Effector memory CD8-positive, alpha-beta T cell (primary cell): ENCODE data around the gene KRT32.

Experiments
- ATAC-seq: fragments of 150-1000 bp; cut with Tn5 transposase; replicated peaks from 2 replicates; pipeline ENCODE4 v1.10.0; 2021; ENCODE audit warnings: mild to moderate bottlenecking, moderate library complexity
- DNase-seq, 3 experiments: peaks; one replicate each; pipeline ENCODE4 v3.0.0; 2021
- H3K27ac Mint-ChIP-seq, 2 donors: one replicate each; pipeline ENCODE4 v1.8.0; 2022; ENCODE audit warnings: mild to moderate bottlenecking in 2 of 2, mixed read lengths in 2 of 2, moderate library complexity in 2 of 2
- H3K27me3 Mint-ChIP-seq, 2 donors: one replicate each; pipeline ENCODE4 v1.8.0; 2022; ENCODE audit warnings: mixed read lengths in 2 of 2
- H3K36me3 Mint-ChIP-seq: one replicate; pipeline ENCODE4 v1.8.0; 2022; ENCODE audit warnings: mild to moderate bottlenecking, moderate library complexity, mixed read lengths; ENCODE audit not compliant: insufficient read depth
- H3K4me1 Mint-ChIP-seq, 2 donors: one replicate each; pipeline ENCODE4 v1.8.0; 2022; ENCODE audit warnings: low read depth in 2 of 2, mixed read lengths in 2 of 2
- H3K4me3 Mint-ChIP-seq, 2 donors: one replicate each; pipeline ENCODE4 v1.8.0; 2022; ENCODE audit warnings: mild to moderate bottlenecking in 2 of 2, mixed read lengths in 2 of 2, moderate library complexity in 2 of 2
- H3K9me3 Mint-ChIP-seq, 2 donors: one replicate each; pipeline ENCODE4 v1.8.0; 2022; ENCODE audit warnings: mixed read lengths in 2 of 2

The KRT32 gene

GRCh38 chr17:41468346-41468745 is 1.2 kb upstream of the KRT32 start:
- H3K27me3 Mint-ChIP-seq, result peaks cover 34 to 36% of the 10 kb centered on the region in 2 donors
- no peaks in the 10 kb centered on the region for H3K36me3 Mint-ChIP-seq

GRCh38 chr17:41467561-41467960 is 375 bp upstream of the KRT32 start:
- Mint-ChIP-seq H3K27ac (no peak overlapping the region), H3K4me1 (no peaks in the 10 kb centered on the region)

More at GRCh38 chr17:41468346-41468745, 1.2 kb upstream of the KRT32 start:
- no peaks in the 10 kb centered on the region for H3K4me1 Mint-ChIP-seq
- DNase-seq (no peak), ATAC-seq (no peak)
- no peaks in the 10 kb centered on the region for H3K9me3 Mint-ChIP-seq
- no peak overlapping the region for H3K4me3 Mint-ChIP-seq
- H3K27ac Mint-ChIP-seq, result no peak overlapping the region

GRCh38 chr17:41464682-41465081 is 2.5 kb downstream of the KRT32 start:
- Mint-ChIP-seq H3K4me3 (no peak overlapping the region), H3K4me1 (no peaks in the 10 kb centered on the region), H3K27me3 (peaks cover 29 to 71% of the 10 kb centered on the region in 2 donors), H3K27ac (no peak overlapping the region), H3K36me3 (no peaks in the 10 kb centered on the region), H3K9me3 (no peaks in the 10 kb centered on the region)
- ATAC-seq, result no peak
- no peak for DNase-seq

More at GRCh38 chr17:41467561-41467960, 375 bp upstream of the KRT32 start:
- H3K9me3 Mint-ChIP-seq, result no peaks in the 10 kb centered on the region
- H3K36me3 Mint-ChIP-seq, result no peaks in the 10 kb centered on the region
- no peak overlapping the region for H3K4me3 Mint-ChIP-seq
- peaks cover 29 to 44% of the 10 kb centered on the region in 2 donors for H3K27me3 Mint-ChIP-seq
- ATAC-seq, result no peak
- no peak for DNase-seq

GRCh38 chr17:41464173-41464572 is 3.0 kb downstream of the KRT32 start:
- H3K36me3 Mint-ChIP-seq, result no peaks in the 10 kb centered on the region
- no peaks in the 10 kb centered on the region for H3K9me3 Mint-ChIP-seq
- no peak overlapping the region for H3K4me3 Mint-ChIP-seq
- H3K27ac Mint-ChIP-seq, result no peak overlapping the region
- H3K4me1 Mint-ChIP-seq, result no peaks in the 10 kb centered on the region
- ATAC-seq (no peak), DNase-seq (no peak)
- H3K27me3 Mint-ChIP-seq, result peaks cover 32 to 73% of the 10 kb centered on the region in 2 donors

GRCh38 chr17:41463746-41464145 is 3.4 kb downstream of the KRT32 start:
- no peaks in the 10 kb centered on the region for H3K36me3 Mint-ChIP-seq
- no peak overlapping the region for H3K4me3 Mint-ChIP-seq
- DNase-seq, result no peak
- no peak overlapping the region for H3K27ac Mint-ChIP-seq
- H3K9me3 Mint-ChIP-seq, result no peaks in the 10 kb centered on the region
- peaks cover 32 to 75% of the 10 kb centered on the region in 2 donors for H3K27me3 Mint-ChIP-seq
- no peaks in the 10 kb centered on the region for H3K4me1 Mint-ChIP-seq
- ATAC-seq, result no peak

GRCh38 chr17:41462705-41463104 is 4.5 kb downstream of the KRT32 start:
- no peaks in the 10 kb centered on the region for H3K9me3 Mint-ChIP-seq
- H3K36me3 Mint-ChIP-seq, result no peaks in the 10 kb centered on the region
- peaks cover 22 to 79% of the 10 kb centered on the region in 2 donors for H3K27me3 Mint-ChIP-seq
- H3K4me1 Mint-ChIP-seq, result no peaks in the 10 kb centered on the region
- DNase-seq, result no peak
- no peak for ATAC-seq
- H3K27ac Mint-ChIP-seq, result no peak overlapping the region
- no peak overlapping the region for H3K4me3 Mint-ChIP-seq

- H3K9me3 Mint-ChIP-seq, result no peaks in the 10 kb centered on the region
- H3K27ac Mint-ChIP-seq, result no peak overlapping the region
- no peaks in the 10 kb centered on the region for H3K4me1 Mint-ChIP-seq
- no peak overlapping the region for H3K4me3 Mint-ChIP-seq
- DNase-seq (no peak), ATAC-seq (no peak)
- no peaks in the 10 kb centered on the region for H3K36me3 Mint-ChIP-seq
- peaks cover 10 to 48% of the 10 kb centered on the region in 2 donors for H3K27me3 Mint-ChIP-seq
Measured at GRCh38 chr17:41457676-41458075, 9.5 kb downstream of the KRT32 start.

- no peaks in the 10 kb centered on the region for H3K4me1 Mint-ChIP-seq
- DNase-seq (no peak), ATAC-seq (no peak)
- no peaks in the 10 kb centered on the region for H3K9me3 Mint-ChIP-seq
- H3K4me3 Mint-ChIP-seq, result no peak overlapping the region
- H3K36me3 Mint-ChIP-seq, result no peaks in the 10 kb centered on the region
- peaks cover 10 to 50% of the 10 kb centered on the region in 2 donors for H3K27me3 Mint-ChIP-seq
- no peak overlapping the region for H3K27ac Mint-ChIP-seq
Measured at GRCh38 chr17:41456204-41456603, 11.0 kb downstream of the KRT32 start.

- peaks cover 14 to 50% of the 10 kb centered on the region in 2 donors for H3K27me3 Mint-ChIP-seq
- H3K36me3 Mint-ChIP-seq, result no peaks in the 10 kb centered on the region
- ATAC-seq (no peak), DNase-seq (no peak)
- H3K4me1 Mint-ChIP-seq, result no peaks in the 10 kb centered on the region
- H3K9me3 Mint-ChIP-seq, result no peaks in the 10 kb centered on the region
- H3K4me3 Mint-ChIP-seq, result no peak overlapping the region
- no peak overlapping the region for H3K27ac Mint-ChIP-seq
Measured at GRCh38 chr17:41455236-41455635, 11.9 kb downstream of the KRT32 start.

GRCh38 chr17:41453066-41453465 is 14.1 kb downstream of the KRT32 start:
- peaks cover 4% of the 10 kb centered on the region for H3K36me3 Mint-ChIP-seq
- H3K9me3 Mint-ChIP-seq, result no peaks in the 10 kb centered on the region
- no peak overlapping the region for H3K27ac Mint-ChIP-seq
- no peak overlapping the region for H3K4me3 Mint-ChIP-seq
- no peak for DNase-seq
- H3K27me3 Mint-ChIP-seq, result peaks cover 18 to 52% of the 10 kb centered on the region in 2 donors
- H3K4me1 Mint-ChIP-seq, result no peaks in the 10 kb centered on the region
- ATAC-seq, result no peak

GRCh38 chr17:41452281-41452680 is 14.9 kb downstream of the KRT32 start:
- Mint-ChIP-seq H3K9me3 (no peaks in the 10 kb centered on the region), H3K36me3 (peaks cover 4% of the 10 kb centered on the region), H3K27ac (no peak overlapping the region), H3K4me3 (no peak overlapping the region), H3K4me1 (no peaks in the 10 kb centered on the region), H3K27me3 (peaks cover 18 to 50% of the 10 kb centered on the region in 2 donors)
- no peak for ATAC-seq
- DNase-seq, result no peak

GRCh38 chr17:41451154-41451728 is 15.9 kb downstream of the KRT32 start:
- no peak for ATAC-seq
- H3K4me3 Mint-ChIP-seq, result no peak overlapping the region

GRCh38 chr17:41449008-41449407 is 18.2 kb downstream of the KRT32 start:
- Mint-ChIP-seq H3K27ac (no peak overlapping the region), H3K36me3 (peaks cover 4% of the 10 kb centered on the region)

More at GRCh38 chr17:41451154-41451728, 15.9 kb downstream of the KRT32 start:
- no peaks in the 10 kb centered on the region for H3K9me3 Mint-ChIP-seq
- H3K4me1 Mint-ChIP-seq, result no peaks in the 10 kb centered on the region
- DNase-seq, result no peak
- peaks cover 23 to 58% of the 10 kb centered on the region in 2 donors for H3K27me3 Mint-ChIP-seq
- peaks cover 4% of the 10 kb centered on the region for H3K36me3 Mint-ChIP-seq
- H3K27ac Mint-ChIP-seq, result no peak overlapping the region

GRCh38 chr17:41448506-41448905 is 18.7 kb downstream of the KRT32 start:
- ATAC-seq (no peak), DNase-seq (no peak)
- H3K9me3 Mint-ChIP-seq, result no peaks in the 10 kb centered on the region
- peaks cover 4% of the 10 kb centered on the region for H3K36me3 Mint-ChIP-seq
- no peak overlapping the region for H3K27ac Mint-ChIP-seq
- H3K27me3 Mint-ChIP-seq, result peaks cover 40 to 78% of the 10 kb centered on the region in 2 donors
- H3K4me3 Mint-ChIP-seq, result no peak overlapping the region
- H3K4me1 Mint-ChIP-seq, result peaks cover 0 to 2% of the 10 kb centered on the region in 2 donors

More at GRCh38 chr17:41449008-41449407, 18.2 kb downstream of the KRT32 start:
- ATAC-seq (no peak), DNase-seq (no peak)
- no peaks in the 10 kb centered on the region for H3K9me3 Mint-ChIP-seq
- H3K4me3 Mint-ChIP-seq, result no peak overlapping the region
- peaks cover 35 to 78% of the 10 kb centered on the region in 2 donors for H3K27me3 Mint-ChIP-seq
- H3K4me1 Mint-ChIP-seq, result peaks cover 0 to 2% of the 10 kb centered on the region in 2 donors
